Measurements from ENCODE around the gene ANGPTL8. TPM values are rescaled to one million over a fixed set of nuclear protein-coding genes. Genes with fewer than 3 reads are reported as not detected.

The ANGPTL8 gene
- polyA plus RNA-seq (2013, experiment 1 of 2) = 0.43 TPM
- not detected for polyA plus RNA-seq (2013, experiment 2 of 2)

- peak within 1 kb of the TSS; percentile 75 for H2BK5ac ChIP-seq (ENCODE audit: low read length)
- H3K18ac ChIP-seq (ENCODE audit: low read length) = peak within 1 kb of the TSS; percentile 58
- H3K14ac ChIP-seq (ENCODE audit: low read length) = no peak within 1 kb of the TSS
- H2BK12ac ChIP-seq (ENCODE audit: low read length) = peak within 1 kb of the TSS; percentile 84
- no peak within 1 kb of the TSS for H3K4me2 ChIP-seq (ENCODE audit: insufficient read depth, low read length, poor library complexity, severe bottlenecking)
- H2BK15ac ChIP-seq (ENCODE audit: low read length) = no peak within 1 kb of the TSS
- H2BK120ac ChIP-seq (ENCODE audit: low read depth, low read length) = no peak within 1 kb of the TSS
- no peak within 1 kb of the TSS for H4K8ac ChIP-seq (ENCODE audit: low read depth, low read length)
- peaks cover 5 to 86% of the 10 kb centered on the region in 2 donors for H3K36me3 ChIP-seq (replicated peaks in 1 of 2; ENCODE audit: control insufficient read depth in 2 of 2, insufficient read depth in 2 of 2, low read length in 2 of 2)
- H3K9ac ChIP-seq (ENCODE audit: low read depth, low read length, poor library complexity) = peak within 1 kb of the TSS; percentile 30
- DNase-seq (ENCODE audit: low spot score) = no peak
- peaks cover 0 to 9% of the 10 kb centered on the region in 2 donors for H3K4me1 ChIP-seq (ENCODE audit: control insufficient read depth in 2 of 2, insufficient read depth in 1 of 2, low read depth in 1 of 2, low read length in 2 of 2)
- no peak within 1 kb of the TSS for H2AFZ ChIP-seq (ENCODE audit: low read length)
- H3K4ac ChIP-seq (ENCODE audit: low read length) = no peak within 1 kb of the TSS
- H3K79me1 ChIP-seq (ENCODE audit: low read depth, low read length) = no peaks in the 10 kb centered on the region
- H3K9me3 ChIP-seq (replicated peaks in 1 of 2; ENCODE audit: control insufficient read depth in 2 of 2, insufficient read depth in 1 of 2, low read depth in 1 of 2, low read length in 2 of 2) = no peaks in the 10 kb centered on the region
- H3K27ac ChIP-seq (replicated peaks; ENCODE audit: low read length) = no peak within 1 kb of the TSS
- peak within 1 kb of the TSS; percentile 61 for H2AK5ac ChIP-seq (ENCODE audit: low read depth, low read length)
- H3K4me3 ChIP-seq (ENCODE audit: low read length in 2 of 2) = no peak within 1 kb of the TSS
- peaks cover 0 to 1% (median 0%) of the 10 kb centered on the region in 3 experiments for H3K27me3 ChIP-seq (ENCODE audit: control insufficient read depth in 3 of 3, insufficient read depth in 3 of 3, low read depth in 1 of 3, low read length in 3 of 3)
- peak within 1 kb of the TSS; percentile 73 for H3K23ac ChIP-seq (ENCODE audit: low read depth, low read length, poor library complexity)
- H4K91ac ChIP-seq (ENCODE audit: low read depth, low read length, poor library complexity) = peak within 1 kb of the TSS; percentile 53
- WGBS, 2 donors (ENCODE audit: extremely low coverage in 2 of 2, insufficient read length in 2 of 2, insufficient replicate concordance in 1 of 2) = no CpG with 5 or more reads among the region's 23 CpGs
These were observed at the start of gene ANGPTL8 for GRCh38 chr19:11239377-11240000. Gene ANGPTL8, plus strand, starts transcription at chr19:11239619. Its CDS starts 19 bp downstream, at chr19:11239638.

GRCh38 chr19:11190501-11190900 is 48.9 kb upstream of the ANGPTL8 start:
- Histone ChIP-seq H2BK5ac (ENCODE audit: low read length) (no peak overlapping the region), H3K36me3 (replicated peaks in 1 of 2; ENCODE audit: control insufficient read depth in 2 of 2, insufficient read depth in 2 of 2, low read length in 2 of 2) (peaks cover 3 to 53% of the 10 kb centered on the region in 2 donors), H3K27ac (replicated peaks; ENCODE audit: low read length) (no peak overlapping the region), H2AK5ac (ENCODE audit: low read depth, low read length) (no peak overlapping the region), H3K79me1 (ENCODE audit: low read depth, low read length) (no peaks in the 10 kb centered on the region), H2BK15ac (ENCODE audit: low read length) (no peak overlapping the region), H3K4me3 (ENCODE audit: low read length in 2 of 2) (no peak overlapping the region), H3K4me2 (ENCODE audit: insufficient read depth, low read length, poor library complexity, severe bottlenecking) (no peak overlapping the region), H4K8ac (ENCODE audit: low read depth, low read length) (no peak overlapping the region), H3K18ac (ENCODE audit: low read length) (no peak overlapping the region), H3K23ac (ENCODE audit: low read depth, low read length, poor library complexity) (no peak overlapping the region), H2BK120ac (ENCODE audit: low read depth, low read length) (no peak overlapping the region), H3K4ac (ENCODE audit: low read length) (no peak overlapping the region), H3K9me3 (replicated peaks in 1 of 2; ENCODE audit: control insufficient read depth in 2 of 2, insufficient read depth in 1 of 2, low read depth in 1 of 2, low read length in 2 of 2) (no peaks in the 10 kb centered on the region), H2AFZ (ENCODE audit: low read length) (no peak overlapping the region), H3K9ac (ENCODE audit: low read depth, low read length, poor library complexity) (no peak overlapping the region), H3K4me1 (ENCODE audit: control insufficient read depth in 2 of 2, insufficient read depth in 1 of 2, low read depth in 1 of 2, low read length in 2 of 2) (peaks cover 0 to 5% of the 10 kb centered on the region in 2 donors), H4K91ac (ENCODE audit: low read depth, low read length, poor library complexity) (no peak overlapping the region), H3K27me3 (ENCODE audit: control insufficient read depth in 3 of 3, insufficient read depth in 3 of 3, low read depth in 1 of 3, low read length in 3 of 3) (no peaks in the 10 kb centered on the region), H3K14ac (ENCODE audit: low read length) (no peak overlapping the region), H2BK12ac (ENCODE audit: low read length) (no peak overlapping the region)
- no peak for DNase-seq (ENCODE audit: low spot score)
- WGBS, 2 donors (ENCODE audit: extremely low coverage in 2 of 2, insufficient read length in 2 of 2, insufficient replicate concordance in 1 of 2) = no CpG with 5 or more reads among the region's 8 CpGs

GRCh38 chr19:11191273-11191755 is 48.1 kb upstream of the ANGPTL8 start:
- no CpG with 5 or more reads among the region's 8 CpGs for WGBS, 2 donors (ENCODE audit: extremely low coverage in 2 of 2, insufficient read length in 2 of 2, insufficient replicate concordance in 1 of 2)
- H2AK5ac ChIP-seq (ENCODE audit: low read depth, low read length) = no peak overlapping the region
- no peak overlapping the region for H2BK12ac ChIP-seq (ENCODE audit: low read length)
- H3K9ac ChIP-seq (ENCODE audit: low read depth, low read length, poor library complexity) = no peak overlapping the region
- no peak overlapping the region for H2BK5ac ChIP-seq (ENCODE audit: low read length)
- no peak overlapping the region for H3K27ac ChIP-seq (replicated peaks; ENCODE audit: low read length)
- no peak overlapping the region for H3K4me3 ChIP-seq (ENCODE audit: low read length in 2 of 2)
- no peak overlapping the region for H3K4me2 ChIP-seq (ENCODE audit: insufficient read depth, low read length, poor library complexity, severe bottlenecking)
- no peak overlapping the region for H3K14ac ChIP-seq (ENCODE audit: low read length)
- H3K18ac ChIP-seq (ENCODE audit: low read length) = no peak overlapping the region
- H2BK15ac ChIP-seq (ENCODE audit: low read length) = no peak overlapping the region
- no peaks in the 10 kb centered on the region for H3K9me3 ChIP-seq (replicated peaks in 1 of 2; ENCODE audit: control insufficient read depth in 2 of 2, insufficient read depth in 1 of 2, low read depth in 1 of 2, low read length in 2 of 2)
- peaks cover 3 to 55% of the 10 kb centered on the region in 2 donors for H3K36me3 ChIP-seq (replicated peaks in 1 of 2; ENCODE audit: control insufficient read depth in 2 of 2, insufficient read depth in 2 of 2, low read length in 2 of 2)
- H3K4me1 ChIP-seq (ENCODE audit: control insufficient read depth in 2 of 2, insufficient read depth in 1 of 2, low read depth in 1 of 2, low read length in 2 of 2) = peaks cover 0 to 7% of the 10 kb centered on the region in 2 donors
- H2AFZ ChIP-seq (ENCODE audit: low read length) = no peak overlapping the region
- DNase-seq (ENCODE audit: low spot score) = no peak
- no peaks in the 10 kb centered on the region for H3K27me3 ChIP-seq (ENCODE audit: control insufficient read depth in 3 of 3, insufficient read depth in 3 of 3, low read depth in 1 of 3, low read length in 3 of 3)
- no peaks in the 10 kb centered on the region for H3K79me1 ChIP-seq (ENCODE audit: low read depth, low read length)
- no peak overlapping the region for H2BK120ac ChIP-seq (ENCODE audit: low read depth, low read length)
- H3K4ac ChIP-seq (ENCODE audit: low read length) = no peak overlapping the region
- no peak overlapping the region for H3K23ac ChIP-seq (ENCODE audit: low read depth, low read length, poor library complexity)
- no peak overlapping the region for H4K8ac ChIP-seq (ENCODE audit: low read depth, low read length)
- H4K91ac ChIP-seq (ENCODE audit: low read depth, low read length, poor library complexity) = no peak overlapping the region

- H3K18ac ChIP-seq (ENCODE audit: low read length) = no peak overlapping the region
- peaks cover 2 to 7% of the 10 kb centered on the region in 2 donors for H3K4me1 ChIP-seq (ENCODE audit: control insufficient read depth in 2 of 2, insufficient read depth in 1 of 2, low read depth in 1 of 2, low read length in 2 of 2)
- H4K91ac ChIP-seq (ENCODE audit: low read depth, low read length, poor library complexity) = no peak overlapping the region
- H3K4me3 ChIP-seq (ENCODE audit: low read length in 2 of 2) = no peak overlapping the region
- H2BK120ac ChIP-seq (ENCODE audit: low read depth, low read length) = no peak overlapping the region
- no peak overlapping the region for H2BK15ac ChIP-seq (ENCODE audit: low read length)
- DNase-seq (ENCODE audit: low spot score) = no peak
- H4K8ac ChIP-seq (ENCODE audit: low read depth, low read length) = no peak overlapping the region
- H3K4me2 ChIP-seq (ENCODE audit: insufficient read depth, low read length, poor library complexity, severe bottlenecking) = no peak overlapping the region
- no peak overlapping the region for H3K9ac ChIP-seq (ENCODE audit: low read depth, low read length, poor library complexity)
- no peak overlapping the region for H3K4ac ChIP-seq (ENCODE audit: low read length)
- H2BK12ac ChIP-seq (ENCODE audit: low read length) = no peak overlapping the region
- no peak overlapping the region for H3K27ac ChIP-seq (replicated peaks; ENCODE audit: low read length)
- no peak overlapping the region for H3K23ac ChIP-seq (ENCODE audit: low read depth, low read length, poor library complexity)
- H3K79me1 ChIP-seq (ENCODE audit: low read depth, low read length) = no peaks in the 10 kb centered on the region
- H3K27me3 ChIP-seq (ENCODE audit: control insufficient read depth in 3 of 3, insufficient read depth in 3 of 3, low read depth in 1 of 3, low read length in 3 of 3) = no peaks in the 10 kb centered on the region
- H3K36me3 ChIP-seq (replicated peaks in 1 of 2; ENCODE audit: control insufficient read depth in 2 of 2, insufficient read depth in 2 of 2, low read length in 2 of 2) = peaks cover 3 to 49% of the 10 kb centered on the region in 2 donors
- H2BK5ac ChIP-seq (ENCODE audit: low read length) = no peak overlapping the region
- WGBS, 2 donors (ENCODE audit: extremely low coverage in 2 of 2, insufficient read length in 2 of 2, insufficient replicate concordance in 1 of 2) = no CpG with 5 or more reads among the region's 5 CpGs
- no peak overlapping the region for H2AK5ac ChIP-seq (ENCODE audit: low read depth, low read length)
- no peak overlapping the region for H2AFZ ChIP-seq (ENCODE audit: low read length)
- H3K14ac ChIP-seq (ENCODE audit: low read length) = no peak overlapping the region
- H3K9me3 ChIP-seq (replicated peaks in 1 of 2; ENCODE audit: control insufficient read depth in 2 of 2, insufficient read depth in 1 of 2, low read depth in 1 of 2, low read length in 2 of 2) = no peaks in the 10 kb centered on the region
These were observed 47.5 kb upstream of the ANGPTL8 start for GRCh38 chr19:11191934-11192333.
